ENCODE results near the gene FHIT. TPM values are rescaled to one million over a fixed set of nuclear protein-coding genes. Genes with fewer than 3 reads are reported as not detected.

The FHIT gene
- total RNA-seq, 4 donors from 2014 or later, result 4.6 to 6.1 (median 5.7) TPM

GRCh38 chr3:59756934-59757333 is 1494.3 kb downstream of the FHIT start:
- H3K4me3 ChIP-seq, result no peak overlapping the region
- H3K36me3 ChIP-seq, result no peaks in the 10 kb centered on the region
- WGBS, result 72% methylated on average over 5 of the region's 5 CpGs
- H3K4me1 ChIP-seq, result no peaks in the 10 kb centered on the region
- H3K27me3 ChIP-seq, result no peaks in the 10 kb centered on the region
- no peak overlapping the region for H3K27ac ChIP-seq (replicated peaks in 1 of 4)
- no peaks in the 10 kb centered on the region for H3K9me3 ChIP-seq
- DNase-seq (ENCODE audit: extremely low spot score), result no peak
- no peak for TF ChIP-seq POLR2A (IDR thresholded peaks at IDR 0.05; ENCODE audit: low read depth)
- no peak for TF ChIP-seq POLR2AphosphoS5 (IDR thresholded peaks at IDR 0.05)
- no peak for TF ChIP-seq CTCF (IDR thresholded peaks at IDR 0.05)
- TF ChIP-seq EP300 (IDR thresholded peaks at IDR 0.05), result no peak
- intact Hi-C loops (cut with DNase I), result no loop called here

- Histone ChIP-seq H3K36me3 (no peaks in the 10 kb centered on the region), H3K9me3 (no peaks in the 10 kb centered on the region), H3K27ac (replicated peaks in 1 of 4) (no peak overlapping the region), H3K27me3 (no peaks in the 10 kb centered on the region), H3K4me3 (no peak overlapping the region), H3K4me1 (no peaks in the 10 kb centered on the region)
- no peak for DNase-seq (ENCODE audit: extremely low spot score)
- 88% methylated on average over 4 of the region's 4 CpGs for WGBS
- intact Hi-C loops (cut with DNase I), result no loop called here
- TF ChIP-seq EP300 (IDR thresholded peaks at IDR 0.05) (no peak), CTCF (IDR thresholded peaks at IDR 0.05) (no peak), POLR2AphosphoS5 (IDR thresholded peaks at IDR 0.05) (no peak), POLR2A (IDR thresholded peaks at IDR 0.05; ENCODE audit: low read depth) (no peak)
These were observed 1496.7 kb downstream of the FHIT start for GRCh38 chr3:59754456-59755129.

GRCh38 chr3:59753808-59754450 is 1497.3 kb downstream of the FHIT start:
- Histone ChIP-seq H3K36me3 (no peaks in the 10 kb centered on the region), H3K9me3 (no peaks in the 10 kb centered on the region), H3K27ac (replicated peaks in 1 of 4) (no peak overlapping the region), H3K27me3 (no peaks in the 10 kb centered on the region), H3K4me1 (no peaks in the 10 kb centered on the region), H3K4me3 (no peak overlapping the region)
- no peak for DNase-seq (ENCODE audit: extremely low spot score)
- TF ChIP-seq EP300 (IDR thresholded peaks at IDR 0.05), result no peak
- no peak for TF ChIP-seq POLR2A (IDR thresholded peaks at IDR 0.05; ENCODE audit: low read depth)
- no peak for TF ChIP-seq POLR2AphosphoS5 (IDR thresholded peaks at IDR 0.05)
- TF ChIP-seq CTCF (IDR thresholded peaks at IDR 0.05), result no peak
- intact Hi-C loops (cut with DNase I), result no loop called here
- 86% methylated on average over 7 of the region's 7 CpGs for WGBS

- DNase-seq (ENCODE audit: extremely low spot score), result no peak
- H3K27me3 ChIP-seq, result no peaks in the 10 kb centered on the region
- H3K27ac ChIP-seq (replicated peaks in 1 of 4), result no peak overlapping the region
- no peak overlapping the region for H3K4me3 ChIP-seq
- H3K9me3 ChIP-seq, result no peaks in the 10 kb centered on the region
- no peak for TF ChIP-seq EP300 (IDR thresholded peaks at IDR 0.05)
- no peak for TF ChIP-seq CTCF (IDR thresholded peaks at IDR 0.05)
- TF ChIP-seq POLR2A (IDR thresholded peaks at IDR 0.05; ENCODE audit: low read depth), result no peak
- TF ChIP-seq POLR2AphosphoS5 (IDR thresholded peaks at IDR 0.05), result no peak
- no peaks in the 10 kb centered on the region for H3K36me3 ChIP-seq
- H3K4me1 ChIP-seq, result no peaks in the 10 kb centered on the region
- intact Hi-C loops (cut with DNase I), result no loop called here
These were observed 1498.3 kb downstream of the FHIT start for GRCh38 chr3:59752925-59753324.

Data from esophagus muscularis mucosa (tissue), 4 donors.